Upper lobe of left lung (tissue), 4 donors: Measurements from ENCODE around the gene NUP58.

Experiments used
- CTCF ChIP-seq, 6 experiments: fragments of 450-650 bp in 4 of 6; fragments of 200-600 bp in 2 of 6; sonication (generic) in 2 of 6; IDR thresholded peaks; one replicate each; pipeline ENCODE4 v1.5.1; 2016 to 2019; ENCODE audit warnings: antibody characterized with exemption in 6 of 6
- POLR2AphosphoS5 ChIP-seq, 2 donors: sonication (generic); formaldehyde crosslinking; IDR thresholded peaks; one replicate each; pipeline ENCODE4 v1.5.1; 2017; ENCODE audit warnings: antibody characterized with exemption in 2 of 2

GRCh38 chr13:25262261-25262660 is 39.2 kb upstream of the NUP58 start:
- TF ChIP-seq CTCF (IDR thresholded peaks at IDR 0.05) (no peak), POLR2AphosphoS5 (IDR thresholded peaks at IDR 0.05) (no peak)
